Effector CD8-positive, alpha-beta T cell (primary cell): ENCODE measurements around the gene FN3K.

Experiments used
- DNase-seq: peaks from one replicate; lab custom pipeline; 2025; lab: John Stamatoyannopoulos, UW
- total RNA-seq, 4 experiments: gene quantifications; one replicate each; lab custom pipeline; 2026; lab: John Stamatoyannopoulos, UW

The FN3K gene
- 1.1 to 4.9 (median 2.2) reads per million in 4 experiments for total RNA-seq

- peak; percentile 30 for DNase-seq
Measured at GRCh38 chr17:82734987-82735866, at the start of gene FN3K. Gene FN3K (plus strand): TSS chr17:82735615. CDS start chr17:82735637, 22 bp downstream.

- DNase-seq, result no peak
Measured at GRCh38 chr17:82686366-82687324, 48.8 kb upstream of the FN3K start.

- DNase-seq, result no peak
Measured at GRCh38 chr17:82687375-82687861, 48.0 kb upstream of the FN3K start.

GRCh38 chr17:82687871-82688270 is 47.5 kb upstream of the FN3K start:
- no peak for DNase-seq

GRCh38 chr17:82689077-82689476 is 46.3 kb upstream of the FN3K start:
- DNase-seq, result no peak

- DNase-seq, result no peak
Measured at GRCh38 chr17:82690786-82691489, 44.5 kb upstream of the FN3K start.

- DNase-seq, result no peak
Measured at GRCh38 chr17:82691714-82692113, 43.7 kb upstream of the FN3K start.

GRCh38 chr17:82692268-82692667 is 43.1 kb upstream of the FN3K start:
- no peak for DNase-seq

- no peak for DNase-seq
Measured at GRCh38 chr17:82693168-82693867, 42.1 kb upstream of the FN3K start.

- DNase-seq, result no peak
Measured at GRCh38 chr17:82694647-82695046, 40.8 kb upstream of the FN3K start.

- no peak for DNase-seq
Measured at GRCh38 chr17:82696259-82696658, 39.2 kb upstream of the FN3K start.

- DNase-seq, result peak; percentile 9
Measured at GRCh38 chr17:82696916-82697807, 38.3 kb upstream of the FN3K start.

GRCh38 chr17:82697808-82698064 is 37.7 kb upstream of the FN3K start:
- no peak for DNase-seq

GRCh38 chr17:82698065-82698973 is 37.1 kb upstream of the FN3K start, which contains the start of gene RAB40B:
Gene RAB40B (minus strand): TSS chr17:82698698. CDS start chr17:82698596, 102 bp downstream.
- DNase-seq, result peak; percentile 98

- DNase-seq, result no peak
Measured at GRCh38 chr17:82698974-82699442, 36.4 kb upstream of the FN3K start.

GRCh38 chr17:82699551-82699950 is 35.9 kb upstream of the FN3K start:
- DNase-seq, result no peak

- no peak for DNase-seq
Measured at GRCh38 chr17:82702231-82702927, 33.0 kb upstream of the FN3K start.

GRCh38 chr17:82703036-82703745 is 32.2 kb upstream of the FN3K start:
- no peak for DNase-seq
